NCI-H510A (cell line): ENCODE results near the gene NECTIN3.

Experiments
- DNase-seq: peaks from one replicate; lab custom pipeline; 2025; lab: John Stamatoyannopoulos, UW

Gene NECTIN3

GRCh38 chr3:111210003-111210711, 138.5 kb downstream of the NECTIN3 start:
- DNase-seq, result no peak

GRCh38 chr3:111210866-111211564, 139.4 kb downstream of the NECTIN3 start:
- no peak for DNase-seq

- DNase-seq, result no peak
Observed at GRCh38 chr3:111212511-111212910, 140.9 kb downstream of the NECTIN3 start.

GRCh38 chr3:111215481-111215880, 143.9 kb downstream of the NECTIN3 start:
- DNase-seq, result no peak

- no peak for DNase-seq
Observed at GRCh38 chr3:111218615-111219014, 147.0 kb downstream of the NECTIN3 start.

- DNase-seq, result no peak
Observed at GRCh38 chr3:111227216-111227615, 155.6 kb downstream of the NECTIN3 start.

- DNase-seq, result no peak
Observed at GRCh38 chr3:111229301-111229700, 157.7 kb downstream of the NECTIN3 start.

- no peak for DNase-seq
Observed at GRCh38 chr3:111236836-111237713, 165.5 kb downstream of the NECTIN3 start.

GRCh38 chr3:111237946-111238345, 166.3 kb downstream of the NECTIN3 start:
- DNase-seq, result no peak

GRCh38 chr3:111238885-111239284, 167.3 kb downstream of the NECTIN3 start:
- DNase-seq, result no peak

GRCh38 chr3:111241960-111242359, 170.3 kb downstream of the NECTIN3 start:
- no peak for DNase-seq
